H9 (cell line): ENCODE results near the gene EN1. TPM values are rescaled to one million over a fixed set of nuclear protein-coding genes. Genes with fewer than 3 reads are reported as not detected.

ENCODE experiments used
- DNase-seq: peaks from one replicate; pipeline ENCODE4 v3.0.0-alpha.2; 2017
- H2AFZ ChIP-seq: one replicate; pipeline ENCODE4 v1.6.1; 2013; ENCODE audit warnings: mild to moderate bottlenecking, low read length, control low read depth, moderate library complexity
- H2AK5ac ChIP-seq: 2 replicates; pipeline ENCODE4 v1.6.1; 2013; ENCODE audit warnings: low read length, control low read depth, mixed read lengths; ENCODE audit not compliant: insufficient read length
- H2BK120ac ChIP-seq: one replicate; pipeline ENCODE4 v1.6.1; 2013; ENCODE audit warnings: low read depth, mild to moderate bottlenecking, low read length, control low read depth, inconsistent platforms; ENCODE audit not compliant: poor library complexity, severe bottlenecking
- H2BK12ac ChIP-seq: 2 replicates; pipeline ENCODE4 v1.6.1; 2013; ENCODE audit warnings: low read length, control low read depth, mixed read lengths, low read depth; ENCODE audit not compliant: insufficient read length
- H2BK15ac ChIP-seq: 2 replicates; pipeline ENCODE4 v1.6.1; 2013; ENCODE audit warnings: low read depth, low read length, control low read depth
- H2BK20ac ChIP-seq: one replicate; pipeline ENCODE4 v1.6.1; 2013; ENCODE audit warnings: low read depth, mild to moderate bottlenecking, low read length, control low read depth, inconsistent platforms; ENCODE audit not compliant: poor library complexity, severe bottlenecking
- H2BK5ac ChIP-seq: 2 replicates; pipeline ENCODE4 v1.6.1; 2013; ENCODE audit warnings: low read length, control low read depth, mixed read lengths; ENCODE audit not compliant: insufficient read length
- H3K14ac ChIP-seq: 2 replicates; pipeline ENCODE4 v1.6.1; 2013; ENCODE audit warnings: low read length, control low read depth; ENCODE audit not compliant: insufficient read depth
- H3K18ac ChIP-seq: 2 replicates; pipeline ENCODE4 v1.6.1; 2013; ENCODE audit warnings: low read depth, mild to moderate bottlenecking, mixed read lengths, low read length, control low read depth; ENCODE audit not compliant: insufficient read length
- H3K23ac ChIP-seq: 2 replicates; pipeline ENCODE4 v1.6.1; 2013; ENCODE audit warnings: low read length, control low read depth, mixed read lengths, low read depth; ENCODE audit not compliant: insufficient read length
- H3K23me2 ChIP-seq: 2 replicates; pipeline ENCODE4 v1.6.1; 2013; ENCODE audit warnings: low read depth, mild to moderate bottlenecking, mixed read lengths, low read length, control low read depth; ENCODE audit not compliant: insufficient read length, poor library complexity, severe bottlenecking
- H3K27ac ChIP-seq: 2 replicates; pipeline ENCODE4 v1.5.1; 2013; ENCODE audit warnings: low read length, control low read depth, mixed read lengths, low read depth; ENCODE audit not compliant: insufficient read length
- H3K27me3 ChIP-seq: 2 replicates; pipeline ENCODE4 v1.6.1; 2013; ENCODE audit warnings: low read length, control low read depth, inconsistent platforms; ENCODE audit not compliant: insufficient read depth
- H3K4ac ChIP-seq: 2 replicates; pipeline ENCODE4 v1.6.1; 2013; ENCODE audit warnings: low read depth, mild to moderate bottlenecking, control low read depth, inconsistent platforms, low read length, moderate library complexity
- H3K4me1 ChIP-seq: 2 replicates; pipeline ENCODE4 v1.6.1; 2013; ENCODE audit warnings: low read length, control low read depth, inconsistent platforms; ENCODE audit not compliant: insufficient read depth
- H3K4me2 ChIP-seq: 2 replicates; pipeline ENCODE4 v1.6.1; 2013; ENCODE audit warnings: low read length, control low read depth, mixed read lengths; ENCODE audit not compliant: insufficient read length, insufficient read depth
- H3K56ac ChIP-seq: 2 replicates; pipeline ENCODE4 v1.6.1; 2013; ENCODE audit warnings: low read depth, mild to moderate bottlenecking, mixed read lengths, low read length, control low read depth; ENCODE audit not compliant: insufficient read length
- H3K79me1 ChIP-seq: 2 replicates; pipeline ENCODE4 v1.6.1; 2013; ENCODE audit warnings: low read depth, mild to moderate bottlenecking, moderate library complexity, low read length, control low read depth, inconsistent platforms; ENCODE audit not compliant: insufficient read depth, poor library complexity, severe bottlenecking
- H3K79me2 ChIP-seq: 2 replicates; pipeline ENCODE4 v1.6.1; 2013; ENCODE audit warnings: low read length, control low read depth, inconsistent platforms; ENCODE audit not compliant: insufficient read depth
- H3K9ac ChIP-seq: 2 replicates; pipeline ENCODE4 v1.6.1; 2013; ENCODE audit warnings: low read length, control low read depth, mixed read lengths; ENCODE audit not compliant: insufficient read length; ENCODE audit errors: extremely low read depth
- H3K9me3 ChIP-seq: one replicate; pipeline ENCODE4 v1.6.1; 2013; ENCODE audit warnings: low read depth, low read length, inconsistent platforms; ENCODE audit not compliant: control insufficient read depth
- H3T11ph ChIP-seq: one replicate; pipeline ENCODE4 v1.6.1; 2013; ENCODE audit warnings: mild to moderate bottlenecking, low read length, control low read depth, inconsistent platforms
- H4K20me1 ChIP-seq: one replicate; pipeline ENCODE4 v1.6.1; 2013; ENCODE audit not compliant: control insufficient read depth, insufficient read length, insufficient read depth
- H4K5ac ChIP-seq: 2 replicates; pipeline ENCODE4 v1.6.1; 2013; ENCODE audit warnings: low read depth, mild to moderate bottlenecking, mixed read lengths, low read length, control low read depth; ENCODE audit not compliant: insufficient read length
- H4K8ac ChIP-seq: replicated peaks from 2 replicates; pipeline ENCODE4 v1.6.1; 2013; ENCODE audit warnings: low read length, control low read depth, mixed read lengths, low read depth; ENCODE audit not compliant: insufficient read length
- H4K91ac ChIP-seq: 2 replicates; pipeline ENCODE4 v1.6.1; 2013; ENCODE audit warnings: low read depth, mild to moderate bottlenecking, moderate library complexity, mixed read lengths, low read length, control low read depth; ENCODE audit not compliant: insufficient read length
- H3K27ac Mint-ChIP-seq, 3 experiments: 2 replicates in 2 of 3; 3 replicates in 1 of 3; pipeline ENCODE4 v1.8.0; 2020 to 2021; ENCODE audit warnings: mixed read lengths in 3 of 3, mild to moderate bottlenecking in 1 of 3, moderate library complexity in 1 of 3
- H3K27me3 Mint-ChIP-seq: 2 replicates; pipeline ENCODE4 v1.8.0; 2021; ENCODE audit warnings: low read depth, mild to moderate bottlenecking, moderate library complexity, mixed read lengths
- H3K36me3 Mint-ChIP-seq, 3 experiments: 2 replicates in 2 of 3; 3 replicates in 1 of 3; pipeline ENCODE4 v1.8.0; 2020 to 2021; ENCODE audit warnings: low read depth in 3 of 3, mixed read lengths in 3 of 3; ENCODE audit not compliant: insufficient read depth in 1 of 3
- H3K4me1 Mint-ChIP-seq, 2 experiments: 2 replicates each; pipeline ENCODE4 v1.8.0; 2020; ENCODE audit warnings: mixed read lengths in 2 of 2
- H3K4me3 Mint-ChIP-seq, 2 experiments: 2 replicates in 1 of 2; 3 replicates in 1 of 2; pipeline ENCODE4 v1.8.0; 2020 to 2021; ENCODE audit warnings: mild to moderate bottlenecking in 2 of 2, mixed read lengths in 2 of 2, moderate library complexity in 1 of 2
- H3K9me3 Mint-ChIP-seq, 2 experiments: 2 replicates in 1 of 2; 3 replicates in 1 of 2; pipeline ENCODE4 v1.8.0; 2020; ENCODE audit warnings: mild to moderate bottlenecking in 2 of 2, mixed read lengths in 2 of 2, moderate library complexity in 1 of 2
- CTCF ChIP-seq: fragments of 200-600 bp; sonication (generic); conservative IDR thresholded peaks from 3 replicates; pipeline ENCODE4 v1.8.0; 2021; ENCODE audit warnings: antibody characterized with exemption, mild to moderate bottlenecking
- WGBS: extraction: QIAGEN DNeasy Blood & Tissue Kit; methylation state at CpG from one replicate; pipeline ENCODE4 v1.1.7; 2013; ENCODE audit warnings: missing lambda C conversion rate, low lambda C conversion rate, mixed read lengths; ENCODE audit not compliant: insufficient read length; ENCODE audit errors: extremely low coverage; 5-methylcytosine and 5-hydroxymethylcytosine counted together
- total RNA-seq: library from RNA; stranded (reverse); gene quantifications from 2 replicates; pipeline ENCODE4 v1.2.1, GENCODE V29; 2021

EN1 gene
- total RNA-seq, 1 experiment from 2014 or later = not detected

DNA sequence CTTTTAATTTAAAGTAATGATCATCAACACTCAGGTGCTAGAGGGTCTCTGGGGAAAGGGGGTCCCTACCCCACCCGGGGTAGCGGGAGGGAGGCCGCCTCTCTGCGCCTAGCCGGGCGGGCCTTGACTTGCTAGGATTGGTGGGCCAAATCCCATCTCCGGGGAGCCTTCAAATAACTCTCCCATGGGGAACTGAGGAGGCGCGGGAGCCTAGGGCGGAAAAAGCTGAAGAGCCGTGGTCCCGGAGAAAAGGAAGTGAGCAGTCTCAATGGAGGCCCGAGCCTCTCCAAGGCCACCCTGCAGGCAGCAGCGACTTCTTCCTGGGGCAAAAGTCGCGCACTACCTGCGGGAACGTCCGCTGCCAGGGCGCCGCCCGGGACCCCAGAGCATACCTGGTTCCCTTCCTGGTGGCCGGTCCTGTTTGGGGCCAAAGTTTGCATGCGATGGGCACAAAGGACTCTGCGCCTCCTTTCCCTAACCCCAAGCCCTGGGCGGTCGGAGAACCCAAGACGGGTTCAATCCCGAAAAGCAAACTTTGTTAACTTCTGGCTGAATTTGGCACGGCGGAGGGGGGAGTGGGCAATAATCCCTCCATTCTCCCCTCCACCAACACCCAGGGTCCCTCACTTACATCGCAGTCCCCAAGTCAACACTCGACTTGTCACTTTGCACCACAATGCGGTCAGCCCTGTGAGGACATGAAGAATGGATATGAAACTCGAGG lies 13.6 kb downstream of the EN1 start:
- H3K14ac ChIP-seq = no peak overlapping the region; the same call in 1 of the 2 replicates
- no peak overlapping the region for H2AFZ ChIP-seq
- WGBS = no CpG with 5 or more reads among the region's 35 CpGs
- H3K18ac ChIP-seq = no peak overlapping the region
- DNase-seq = peak; percentile 50
- no peak overlapping the region for H2BK120ac ChIP-seq
- Mint-ChIP-seq H3K27ac (no peak overlapping the region; a peak in 1 of 7 replicates), H3K9me3 (peaks cover 0 to 6% of the 10 kb centered on the region in 2 experiments; a peak in 1 of 5 replicates), H3K27me3 (peaks cover 100% of the 10 kb centered on the region), H3K36me3 (peaks cover 0 to 6% (median 0%) of the 10 kb centered on the region in 3 experiments; a peak in 1 of 7 replicates), H3K4me1 (peaks cover 30 to 48% of the 10 kb centered on the region in 2 experiments), H3K4me3 (peak overlapping the region; percentile 31 to 87)
- no peaks in the 10 kb centered on the region for H4K20me1 ChIP-seq
- H2AK5ac ChIP-seq = no peak overlapping the region
- peaks cover 11% of the 10 kb centered on the region for H3K23me2 ChIP-seq
- no peaks in the 10 kb centered on the region for H3K79me1 ChIP-seq
- no peak overlapping the region for H2BK20ac ChIP-seq
- H3K9me3 ChIP-seq = no peaks in the 10 kb centered on the region
- H2BK12ac ChIP-seq = no peak overlapping the region
- peak overlapping the region; percentile 83 for H3K4me2 ChIP-seq
- no peak overlapping the region for H4K5ac ChIP-seq
- H4K91ac ChIP-seq = no peak overlapping the region
- H3K9ac ChIP-seq = no peak overlapping the region
- H3K4ac ChIP-seq = no peak overlapping the region
- no peak for TF ChIP-seq CTCF
- H3K56ac ChIP-seq = no peak overlapping the region
- no peaks in the 10 kb centered on the region; the same call in 1 of the 2 replicates for H3K4me1 ChIP-seq
- H3K23ac ChIP-seq = no peak overlapping the region
- no peak overlapping the region for H3K27ac ChIP-seq
- peaks cover 75% of the 10 kb centered on the region for H3K27me3 ChIP-seq
- no peak overlapping the region for H2BK5ac ChIP-seq
- H4K8ac ChIP-seq = no peak overlapping the region
- H2BK15ac ChIP-seq = no peak overlapping the region
- H3T11ph ChIP-seq = no peak overlapping the region
- no peaks in the 10 kb centered on the region for H3K79me2 ChIP-seq
